ENCODE measurements around the gene RPTOR. TPM values are rescaled to one million over a fixed set of nuclear protein-coding genes. Genes with fewer than 3 reads are reported as not detected.

The RPTOR gene
- total RNA-seq, 1 donor from 2014 or later: 18.8 TPM

- DNase-seq (ENCODE audit: low spot score): no peak
Observed at GRCh38 chr17:80893604-80894438, 349.2 kb downstream of the RPTOR start.

GRCh38 chr17:80894439-80894721 is 349.7 kb downstream of the RPTOR start:
- DNase-seq (ENCODE audit: low spot score) (no peak), ATAC-seq (no peak)

More at GRCh38 chr17:80893604-80894438, 349.2 kb downstream of the RPTOR start:
- no peak for ATAC-seq

- DNase-seq (ENCODE audit: low spot score) (no peak), ATAC-seq (no peak)
Observed at GRCh38 chr17:80894726-80895125, 350.1 kb downstream of the RPTOR start.

GRCh38 chr17:80895366-80895765 is 350.7 kb downstream of the RPTOR start:
- ATAC-seq: no peak
- no peak for DNase-seq (ENCODE audit: low spot score)

GRCh38 chr17:80898716-80899115 is 354.1 kb downstream of the RPTOR start:
- ATAC-seq: no peak
- DNase-seq (ENCODE audit: low spot score): no peak

- DNase-seq (ENCODE audit: low spot score): peak; percentile 73
- ATAC-seq: peak; percentile 79
Observed at GRCh38 chr17:80899402-80900268, 355.0 kb downstream of the RPTOR start.

- ATAC-seq: no peak
- DNase-seq (ENCODE audit: low spot score): no peak
Observed at GRCh38 chr17:80901319-80901718, 356.7 kb downstream of the RPTOR start.

- no peak for ATAC-seq
- no peak for DNase-seq (ENCODE audit: low spot score)
Observed at GRCh38 chr17:80902197-80902962, 357.7 kb downstream of the RPTOR start.

GRCh38 chr17:80902963-80903611 is 358.4 kb downstream of the RPTOR start:
- ATAC-seq (no peak), DNase-seq (ENCODE audit: low spot score) (no peak)

- ATAC-seq (no peak), DNase-seq (ENCODE audit: low spot score) (no peak)
Observed at GRCh38 chr17:80904036-80904753, 359.6 kb downstream of the RPTOR start.

GRCh38 chr17:80905586-80906230 is 361.1 kb downstream of the RPTOR start:
- DNase-seq (ENCODE audit: low spot score) (no peak), ATAC-seq (no peak)

GRCh38 chr17:80906364-80907259 is 362.0 kb downstream of the RPTOR start:
- no peak for ATAC-seq
- no peak for DNase-seq (ENCODE audit: low spot score)

- no peak for DNase-seq (ENCODE audit: low spot score)
- no peak for ATAC-seq
Observed at GRCh38 chr17:80907281-80907680, 362.6 kb downstream of the RPTOR start.

- no peak for DNase-seq (ENCODE audit: low spot score)
- no peak for ATAC-seq
Observed at GRCh38 chr17:80908211-80908610, 363.6 kb downstream of the RPTOR start.

- no peak for DNase-seq (ENCODE audit: low spot score)
- no peak for ATAC-seq
Observed at GRCh38 chr17:80908776-80909175, 364.1 kb downstream of the RPTOR start.

- DNase-seq (ENCODE audit: low spot score) (no peak), ATAC-seq (no peak)
Observed at GRCh38 chr17:80909635-80910034, 365.0 kb downstream of the RPTOR start.

GRCh38 chr17:80910043-80910442 is 365.4 kb downstream of the RPTOR start:
- ATAC-seq (no peak), DNase-seq (ENCODE audit: low spot score) (no peak)

GRCh38 chr17:80912476-80912875 is 367.8 kb downstream of the RPTOR start:
- no peak for ATAC-seq
- no peak for DNase-seq (ENCODE audit: low spot score)
